ENCODE data around the gene INPP5E. TPM values are rescaled to one million over a fixed set of nuclear protein-coding genes. Genes with fewer than 3 reads are reported as not detected.

INPP5E gene
- total RNA-seq, 1 experiment from 2014 or later = 10.7 TPM

GRCh38 chr9:136474021-136474640 is 34.5 kb upstream of the INPP5E start:
- H3K9ac ChIP-seq (ENCODE audit: low read length) = no peak overlapping the region
- no peak overlapping the region for H3K4me2 ChIP-seq (ENCODE audit: low read length)
- no peaks in the 10 kb centered on the region for H3K9me2 ChIP-seq (replicated peaks; ENCODE audit: low read length)
- ChIA-PET CTCF (no interaction called here), POLR2A (ENCODE audit: unreplicated experiment) (no interaction called here)
- no peaks in the 10 kb centered on the region for H3K27me3 ChIP-seq (ENCODE audit: low read length)
- H3K79me2 ChIP-seq (ENCODE audit: low read length) = peaks cover 74% of the 10 kb centered on the region
- H3K36me3 ChIP-seq (ENCODE audit: low read depth, low read length) = peaks cover 23% of the 10 kb centered on the region
- no peaks in the 10 kb centered on the region for H3K9me3 ChIP-seq (ENCODE audit: low read length)
- no peak overlapping the region for H3K4me3 ChIP-seq (ENCODE audit: low read length)
- intact Hi-C loops (cut with micrococcal nuclease) = no loop called here
- TF ChIP-seq EZH2 (IDR thresholded peaks at IDR 0.05; ENCODE audit: low read length, unreplicated experiment) (no peak), EZH2phosphoT487 (IDR thresholded peaks at IDR 0.05; ENCODE audit: borderline replicate concordance, low read length) (no peak)
- TF ChIP-seq, protein P1, sequence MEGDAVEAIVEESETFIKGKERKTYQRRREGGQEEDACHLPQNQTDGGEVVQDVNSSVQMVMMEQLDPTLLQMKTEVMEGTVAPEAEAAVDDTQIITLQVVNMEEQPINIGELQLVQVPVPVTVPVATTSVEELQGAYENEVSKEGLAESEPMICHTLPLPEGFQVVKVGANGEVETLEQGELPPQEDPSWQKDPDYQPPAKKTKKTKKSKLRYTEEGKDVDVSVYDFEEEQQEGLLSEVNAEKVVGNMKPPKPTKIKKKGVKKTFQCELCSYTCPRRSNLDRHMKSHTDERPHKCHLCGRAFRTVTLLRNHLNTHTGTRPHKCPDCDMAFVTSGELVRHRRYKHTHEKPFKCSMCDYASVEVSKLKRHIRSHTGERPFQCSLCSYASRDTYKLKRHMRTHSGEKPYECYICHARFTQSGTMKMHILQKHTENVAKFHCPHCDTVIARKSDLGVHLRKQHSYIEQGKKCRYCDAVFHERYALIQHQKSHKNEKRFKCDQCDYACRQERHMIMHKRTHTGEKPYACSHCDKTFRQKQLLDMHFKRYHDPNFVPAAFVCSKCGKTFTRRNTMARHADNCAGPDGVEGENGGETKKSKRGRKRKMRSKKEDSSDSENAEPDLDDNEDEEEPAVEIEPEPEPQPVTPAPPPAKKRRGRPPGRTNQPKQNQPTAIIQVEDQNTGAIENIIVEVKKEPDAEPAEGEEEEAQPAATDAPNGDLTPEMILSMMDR (conservative IDR thresholded peaks at IDR 0.05; ENCODE audit: low read depth, low read length) = no peak
- H3K27ac ChIP-seq (ENCODE audit: low read length) = no peak overlapping the region
- H3K4me1 ChIP-seq (ENCODE audit: insufficient read depth, low read length) = no peaks in the 10 kb centered on the region
- ATAC-seq = no peak
- no peak overlapping the region for H2AFZ ChIP-seq (ENCODE audit: low read length)
- no peak for DNase-seq
- H4K20me1 ChIP-seq (ENCODE audit: low read length) = 0 out of 2 replicates have a peak, but pooled peaks cover 3% of the 10 kb centered on the region
- no peaks in the 10 kb centered on the region for H3F3A ChIP-seq (ENCODE audit: low read length, unreplicated experiment)
- BruUV-seq (replicated peaks) = no TSS peak

DNA sequence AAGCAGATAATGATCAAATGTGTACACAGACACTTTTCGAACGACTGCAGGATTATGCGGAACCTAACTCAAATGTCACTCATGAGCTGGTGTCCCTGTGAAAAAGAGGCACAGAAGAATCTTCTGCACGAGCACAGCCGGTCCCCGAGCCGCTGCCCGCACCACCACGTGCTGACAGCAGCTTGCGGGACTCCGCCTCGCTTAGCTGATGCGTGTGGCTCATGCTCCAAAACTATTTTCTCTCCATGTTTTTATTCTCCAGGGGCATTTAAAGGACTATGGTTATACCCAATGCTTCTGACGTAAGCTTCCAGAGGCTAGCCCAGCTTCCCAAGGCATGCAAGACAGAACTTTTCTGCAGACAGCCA is 33.7 kb upstream of the INPP5E start:
- no peak for ATAC-seq
- ChIA-PET POLR2A (ENCODE audit: unreplicated experiment) (no interaction called here), CTCF (no interaction called here)
- no peak for DNase-seq
- peaks cover 23% of the 10 kb centered on the region for H3K36me3 ChIP-seq (ENCODE audit: low read depth, low read length)
- no peak overlapping the region for H2AFZ ChIP-seq (ENCODE audit: low read length)
- no peak overlapping the region for H3K4me3 ChIP-seq (ENCODE audit: low read length)
- intact Hi-C loops (cut with micrococcal nuclease) = no loop called here
- H3K79me2 ChIP-seq (ENCODE audit: low read length) = peaks cover 66% of the 10 kb centered on the region
- BruUV-seq (replicated peaks) = no TSS peak
- no peak overlapping the region for H3K4me2 ChIP-seq (ENCODE audit: low read length)
- H4K20me1 ChIP-seq (ENCODE audit: low read length) = no peaks in the 10 kb centered on the region
- H3K9me2 ChIP-seq (replicated peaks; ENCODE audit: low read length) = no peaks in the 10 kb centered on the region
- H3F3A ChIP-seq (ENCODE audit: low read length, unreplicated experiment) = no peaks in the 10 kb centered on the region
- H3K27me3 ChIP-seq (ENCODE audit: low read length) = no peaks in the 10 kb centered on the region
- H3K27ac ChIP-seq (ENCODE audit: low read length) = no peak overlapping the region
- H3K9ac ChIP-seq (ENCODE audit: low read length) = no peak overlapping the region
- H3K4me1 ChIP-seq (ENCODE audit: insufficient read depth, low read length) = no peaks in the 10 kb centered on the region
- no peaks in the 10 kb centered on the region for H3K9me3 ChIP-seq (ENCODE audit: low read length)
- TF ChIP-seq EZH2phosphoT487 (IDR thresholded peaks at IDR 0.05; ENCODE audit: borderline replicate concordance, low read length) (no peak), EZH2 (IDR thresholded peaks at IDR 0.05; ENCODE audit: low read length, unreplicated experiment) (no peak)
- TF ChIP-seq, protein P1 (conservative IDR thresholded peaks at IDR 0.05; ENCODE audit: low read depth, low read length) = no peak

GRCh38 chr9:136472640-136473353 is 33.2 kb upstream of the INPP5E start:
- no peak overlapping the region for H2AFZ ChIP-seq (ENCODE audit: low read length)
- intact Hi-C loops (cut with micrococcal nuclease) = no loop called here
- H3K27ac ChIP-seq (ENCODE audit: low read length) = no peak overlapping the region
- no peaks in the 10 kb centered on the region for H3F3A ChIP-seq (ENCODE audit: low read length, unreplicated experiment)
- no peaks in the 10 kb centered on the region for H3K9me2 ChIP-seq (replicated peaks; ENCODE audit: low read length)
- no peaks in the 10 kb centered on the region for H3K4me1 ChIP-seq (ENCODE audit: insufficient read depth, low read length)
- TF ChIP-seq EZH2phosphoT487 (IDR thresholded peaks at IDR 0.05; ENCODE audit: borderline replicate concordance, low read length) = no peak
- TF ChIP-seq, protein P1 (conservative IDR thresholded peaks at IDR 0.05; ENCODE audit: low read depth, low read length) = no peak
- no peak for TF ChIP-seq EZH2 (IDR thresholded peaks at IDR 0.05; ENCODE audit: low read length, unreplicated experiment)
- H3K36me3 ChIP-seq (ENCODE audit: low read depth, low read length) = peaks cover 20% of the 10 kb centered on the region
- H3K9me3 ChIP-seq (ENCODE audit: low read length) = no peaks in the 10 kb centered on the region
- ATAC-seq (no peak), DNase-seq (no peak)
- peaks cover 61% of the 10 kb centered on the region for H3K79me2 ChIP-seq (ENCODE audit: low read length)
- ChIA-PET POLR2A (ENCODE audit: unreplicated experiment) (no interaction called here), CTCF (no interaction called here)
- no peaks in the 10 kb centered on the region for H3K27me3 ChIP-seq (ENCODE audit: low read length)
- BruUV-seq (replicated peaks) = no TSS peak
- H3K4me2 ChIP-seq (ENCODE audit: low read length) = no peak overlapping the region
- H3K9ac ChIP-seq (ENCODE audit: low read length) = no peak overlapping the region
- no peak overlapping the region for H3K4me3 ChIP-seq (ENCODE audit: low read length)
- no peaks in the 10 kb centered on the region for H4K20me1 ChIP-seq (ENCODE audit: low read length)

All from PC-3 (cell line).